Neural cell (in vitro differentiated cells): ENCODE results near the gene MRPL21. TPM values are rescaled to one million over a fixed set of nuclear protein-coding genes. Genes with fewer than 3 reads are reported as not detected.

Source experiments
- H2AFZ ChIP-seq: fragments of 200-600, 300-800 bp; sonication (generic), shearing (Covaris generic); 2 replicates; pipeline ENCODE4 v1.6.0; 2014; ENCODE audit warnings: low read depth, mild to moderate bottlenecking, antibody characterized with exemption, low read length, moderate library complexity
- H3F3A ChIP-seq: fragments of 200-600 bp; shearing (Covaris generic); 2 replicates; pipeline ENCODE4 v1.6.1; 2016; ENCODE audit warnings: mild to moderate bottlenecking, moderate library complexity, mixed read lengths, antibody characterized with exemption, low read length; ENCODE audit not compliant: insufficient read depth, poor library complexity, severe bottlenecking
- H3K27ac ChIP-seq: fragments of 200-600, 300-800 bp; sonication (generic), shearing (Covaris generic); 2 replicates; pipeline ENCODE4 v1.5.1; 2014; ENCODE audit warnings: mild to moderate bottlenecking, low read length, moderate library complexity
- H3K27me3 ChIP-seq: fragments of 300-800, 200-600 bp; sonication (generic), shearing (Covaris generic); 2 replicates; pipeline ENCODE4 v1.6.0; 2014; ENCODE audit warnings: mild to moderate bottlenecking, low read depth, low read length, moderate library complexity; ENCODE audit not compliant: insufficient read depth
- H3K36me3 ChIP-seq: fragments of 300-800, 200-600 bp; sonication (generic), shearing (Covaris generic); 2 replicates; pipeline ENCODE4 v1.5.1; 2014; ENCODE audit warnings: mild to moderate bottlenecking, antibody characterized with exemption, low read length, moderate library complexity; ENCODE audit not compliant: insufficient read depth
- H3K4me2 ChIP-seq: fragments of 300-800, 200-600 bp; sonication (generic), shearing (Covaris generic); 2 replicates; pipeline ENCODE4 v1.6.0; 2014; ENCODE audit warnings: mild to moderate bottlenecking, low read length
- H3K4me3 ChIP-seq: fragments of 300-800, 200-600 bp; sonication (generic), shearing (Covaris generic); 2 replicates; pipeline ENCODE4 v1.5.1; 2014; ENCODE audit warnings: mild to moderate bottlenecking, low read length, moderate library complexity
- H3K79me2 ChIP-seq: fragments of 200-600 bp; shearing (Covaris generic); replicated peaks from 2 replicates; pipeline ENCODE4 v1.6.0; 2014; ENCODE audit warnings: mild to moderate bottlenecking, low read length, moderate library complexity; ENCODE audit not compliant: insufficient read depth
- H3K9ac ChIP-seq: fragments of 300-800, 200-600 bp; sonication (generic), shearing (Covaris generic); 2 replicates; pipeline ENCODE4 v1.6.1; 2016; ENCODE audit warnings: mild to moderate bottlenecking, low read length, mixed read lengths
- H3K9me2 ChIP-seq: fragments of 200-600 bp; shearing (Covaris generic); 2 replicates; pipeline ENCODE4 v1.6.1; 2016; ENCODE audit warnings: mild to moderate bottlenecking, low read length, mixed read lengths; ENCODE audit not compliant: insufficient read depth
- H3K9me3 ChIP-seq: fragments of 200-600, 300-800 bp; sonication (generic), shearing (Covaris generic); 2 replicates; pipeline ENCODE4 v1.6.1; 2016; ENCODE audit warnings: mild to moderate bottlenecking, mixed run types, low read length, moderate library complexity, mixed read lengths
- H4K20me1 ChIP-seq: fragments of 200-600 bp; shearing (Covaris generic); 2 replicates; pipeline ENCODE4 v1.6.1; 2016; ENCODE audit warnings: mild to moderate bottlenecking, mixed run types; ENCODE audit not compliant: insufficient read depth
- EP300 ChIP-seq: fragments of 450-650 bp; conservative IDR thresholded peaks from 2 replicates; pipeline ENCODE4 v1.6.1; 2014; ENCODE audit warnings: antibody characterized with exemption, mild to moderate bottlenecking, moderate library complexity; ENCODE audit not compliant: poor library complexity, severe bottlenecking
- EZH2 ChIP-seq: fragments of 200-600, 300-800 bp; shearing (Covaris generic), sonication (generic); IDR thresholded peaks from 2 replicates; pipeline ENCODE4 v1.6.1; 2014; ENCODE audit warnings: antibody characterized with exemption, low read length, borderline replicate concordance, mild to moderate bottlenecking; ENCODE audit not compliant: insufficient read depth, poor library complexity, severe bottlenecking
- MXI1 ChIP-seq: fragments of 450-650 bp; conservative IDR thresholded peaks from 2 replicates; pipeline ENCODE4 v1.6.1; 2014; ENCODE audit warnings: antibody characterized with exemption, mild to moderate bottlenecking; ENCODE audit not compliant: poor library complexity, severe bottlenecking
- POLR2AphosphoS5 ChIP-seq: IDR thresholded peaks from 2 replicates; pipeline ENCODE4 v1.6.1; 2012
- RAD21 ChIP-seq: fragments of 450-650 bp; conservative IDR thresholded peaks from 2 replicates; pipeline ENCODE4 v1.6.1; 2014; ENCODE audit warnings: antibody characterized with exemption, mild to moderate bottlenecking, moderate library complexity
- SMC3 ChIP-seq: fragments of 450-650 bp; conservative IDR thresholded peaks from 2 replicates; pipeline ENCODE4 v1.6.1; 2014; ENCODE audit warnings: antibody characterized with exemption, mild to moderate bottlenecking, moderate library complexity; ENCODE audit not compliant: poor library complexity
- TAF1 ChIP-seq: IDR thresholded peaks from 2 replicates; pipeline ENCODE4 v1.6.1; 2012; ENCODE audit warnings: low read depth
- polyA plus RNA-seq: library from polyadenylated mRNA; depleted of rRNA; stranded (reverse); fragments of >200 nt; gene quantifications from 2 replicates; pipeline ENCODE4 v1.2.3, GENCODE V29; 2014
- TF ChIP-seq, protein P1 (sequence below): IDR thresholded peaks from 2 replicates; pipeline ENCODE4 v1.6.1; 2012; ENCODE audit warnings: borderline replicate concordance
- TF ChIP-seq, protein P2 (sequence below): fragments of 450-650 bp; IDR thresholded peaks from 2 replicates; pipeline ENCODE4 v1.5.1; 2014; ENCODE audit warnings: antibody characterized with exemption, mild to moderate bottlenecking, moderate library complexity; ENCODE audit not compliant: poor library complexity, severe bottlenecking

MRPL21 gene
- polyA plus RNA-seq, 1 donor from 2014 or later, result 139 TPM

DNA sequence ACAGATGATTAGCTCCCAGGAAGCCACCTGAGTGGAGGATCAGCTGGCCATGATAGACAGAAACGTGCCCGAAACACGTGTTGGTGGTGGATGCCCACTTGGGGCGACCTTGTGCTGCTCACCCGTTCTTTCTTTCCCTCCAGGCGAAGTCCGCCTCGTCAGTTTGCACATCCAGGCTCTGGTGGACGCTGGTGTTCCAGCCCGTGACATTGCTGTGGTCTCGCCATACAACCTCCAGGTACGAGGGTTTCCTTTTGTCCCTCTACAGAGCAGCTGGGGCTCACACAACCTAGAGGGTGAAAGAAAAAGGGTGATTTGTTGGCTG lies 30.7 kb upstream of the MRPL21 start:
- TF ChIP-seq EP300, result no peak
- TF ChIP-seq RAD21, result no peak
- TF ChIP-seq TAF1, result no peak
- TF ChIP-seq, protein P1, sequence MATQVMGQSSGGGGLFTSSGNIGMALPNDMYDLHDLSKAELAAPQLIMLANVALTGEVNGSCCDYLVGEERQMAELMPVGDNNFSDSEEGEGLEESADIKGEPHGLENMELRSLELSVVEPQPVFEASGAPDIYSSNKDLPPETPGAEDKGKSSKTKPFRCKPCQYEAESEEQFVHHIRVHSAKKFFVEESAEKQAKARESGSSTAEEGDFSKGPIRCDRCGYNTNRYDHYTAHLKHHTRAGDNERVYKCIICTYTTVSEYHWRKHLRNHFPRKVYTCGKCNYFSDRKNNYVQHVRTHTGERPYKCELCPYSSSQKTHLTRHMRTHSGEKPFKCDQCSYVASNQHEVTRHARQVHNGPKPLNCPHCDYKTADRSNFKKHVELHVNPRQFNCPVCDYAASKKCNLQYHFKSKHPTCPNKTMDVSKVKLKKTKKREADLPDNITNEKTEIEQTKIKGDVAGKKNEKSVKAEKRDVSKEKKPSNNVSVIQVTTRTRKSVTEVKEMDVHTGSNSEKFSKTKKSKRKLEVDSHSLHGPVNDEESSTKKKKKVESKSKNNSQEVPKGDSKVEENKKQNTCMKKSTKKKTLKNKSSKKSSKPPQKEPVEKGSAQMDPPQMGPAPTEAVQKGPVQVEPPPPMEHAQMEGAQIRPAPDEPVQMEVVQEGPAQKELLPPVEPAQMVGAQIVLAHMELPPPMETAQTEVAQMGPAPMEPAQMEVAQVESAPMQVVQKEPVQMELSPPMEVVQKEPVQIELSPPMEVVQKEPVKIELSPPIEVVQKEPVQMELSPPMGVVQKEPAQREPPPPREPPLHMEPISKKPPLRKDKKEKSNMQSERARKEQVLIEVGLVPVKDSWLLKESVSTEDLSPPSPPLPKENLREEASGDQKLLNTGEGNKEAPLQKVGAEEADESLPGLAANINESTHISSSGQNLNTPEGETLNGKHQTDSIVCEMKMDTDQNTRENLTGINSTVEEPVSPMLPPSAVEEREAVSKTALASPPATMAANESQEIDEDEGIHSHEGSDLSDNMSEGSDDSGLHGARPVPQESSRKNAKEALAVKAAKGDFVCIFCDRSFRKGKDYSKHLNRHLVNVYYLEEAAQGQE, result no peak
- TF ChIP-seq EZH2, result no peak
- no peak for TF ChIP-seq MXI1
- TF ChIP-seq, protein P2, sequence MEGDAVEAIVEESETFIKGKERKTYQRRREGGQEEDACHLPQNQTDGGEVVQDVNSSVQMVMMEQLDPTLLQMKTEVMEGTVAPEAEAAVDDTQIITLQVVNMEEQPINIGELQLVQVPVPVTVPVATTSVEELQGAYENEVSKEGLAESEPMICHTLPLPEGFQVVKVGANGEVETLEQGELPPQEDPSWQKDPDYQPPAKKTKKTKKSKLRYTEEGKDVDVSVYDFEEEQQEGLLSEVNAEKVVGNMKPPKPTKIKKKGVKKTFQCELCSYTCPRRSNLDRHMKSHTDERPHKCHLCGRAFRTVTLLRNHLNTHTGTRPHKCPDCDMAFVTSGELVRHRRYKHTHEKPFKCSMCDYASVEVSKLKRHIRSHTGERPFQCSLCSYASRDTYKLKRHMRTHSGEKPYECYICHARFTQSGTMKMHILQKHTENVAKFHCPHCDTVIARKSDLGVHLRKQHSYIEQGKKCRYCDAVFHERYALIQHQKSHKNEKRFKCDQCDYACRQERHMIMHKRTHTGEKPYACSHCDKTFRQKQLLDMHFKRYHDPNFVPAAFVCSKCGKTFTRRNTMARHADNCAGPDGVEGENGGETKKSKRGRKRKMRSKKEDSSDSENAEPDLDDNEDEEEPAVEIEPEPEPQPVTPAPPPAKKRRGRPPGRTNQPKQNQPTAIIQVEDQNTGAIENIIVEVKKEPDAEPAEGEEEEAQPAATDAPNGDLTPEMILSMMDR, result no peak
- no peak for TF ChIP-seq SMC3
- TF ChIP-seq POLR2AphosphoS5, result no peak
- H3K27me3 ChIP-seq, result no peaks in the 10 kb centered on the region

DNA sequence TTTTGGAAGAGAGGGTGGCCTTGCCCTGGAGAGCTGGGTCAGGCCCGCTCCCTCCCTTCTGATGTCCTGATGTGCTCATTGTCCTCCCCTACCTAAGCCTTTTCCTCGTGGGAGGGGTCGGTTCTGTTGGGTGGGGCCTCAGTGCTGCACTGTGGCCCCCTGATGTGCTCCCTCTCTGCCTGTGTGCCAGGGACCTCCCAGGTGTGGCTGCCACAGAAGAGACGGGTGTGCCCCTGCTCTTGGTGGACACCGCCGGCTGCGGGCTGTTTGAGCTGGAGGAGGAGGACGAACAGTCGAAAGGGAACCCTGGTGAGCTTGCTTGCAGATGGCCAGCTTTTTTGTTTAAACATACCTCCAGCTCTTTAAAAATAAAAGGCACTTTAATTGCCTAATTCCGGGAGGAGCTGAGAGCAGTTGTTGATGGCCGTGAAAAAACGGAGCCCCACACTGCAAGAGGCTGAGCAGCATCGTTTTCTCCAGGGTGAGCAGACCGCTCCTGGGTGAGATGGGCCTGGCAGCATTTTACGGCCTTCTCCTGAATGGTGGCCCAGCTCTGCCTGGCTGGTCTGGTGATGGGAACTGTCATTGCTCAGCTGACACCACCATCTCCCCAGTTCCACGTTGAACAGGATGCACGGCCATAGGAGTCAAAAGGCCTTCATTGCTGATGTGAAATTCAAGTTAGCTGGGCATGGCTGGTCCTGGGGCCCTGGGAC lies 30.1 kb upstream of the MRPL21 start:
- H3K27ac ChIP-seq, result no peak overlapping the region
- no peak overlapping the region for H2AFZ ChIP-seq
- no peaks in the 10 kb centered on the region for H3K36me3 ChIP-seq
- no peaks in the 10 kb centered on the region for H3K9me2 ChIP-seq
- no peak overlapping the region for H3K9ac ChIP-seq
- H4K20me1 ChIP-seq, result no peaks in the 10 kb centered on the region
- no peak for TF ChIP-seq EP300
- no peak for TF ChIP-seq POLR2AphosphoS5
- TF ChIP-seq, protein P1, result no peak
- no peak for TF ChIP-seq RAD21
- TF ChIP-seq TAF1, result no peak
- no peak for TF ChIP-seq MXI1
- no peak for TF ChIP-seq EZH2
- no peak for TF ChIP-seq SMC3
- TF ChIP-seq, protein P2, result no peak
- no peak overlapping the region for H3K4me3 ChIP-seq
- no peaks in the 10 kb centered on the region for H3K9me3 ChIP-seq
- H3K79me2 ChIP-seq, result no peaks in the 10 kb centered on the region
- no peaks in the 10 kb centered on the region for H3F3A ChIP-seq
- H3K27me3 ChIP-seq, result no peaks in the 10 kb centered on the region
- H3K4me2 ChIP-seq, result no peak overlapping the region

More for the DNA sequence above, 30.7 kb upstream of the MRPL21 start:
- no peak overlapping the region for H3K4me2 ChIP-seq
- no peak overlapping the region for H3K4me3 ChIP-seq
- no peaks in the 10 kb centered on the region for H3K36me3 ChIP-seq
- no peaks in the 10 kb centered on the region for H3K9me2 ChIP-seq
- no peaks in the 10 kb centered on the region for H3K9me3 ChIP-seq
- H4K20me1 ChIP-seq, result no peaks in the 10 kb centered on the region
- H3K9ac ChIP-seq, result no peak overlapping the region
- no peaks in the 10 kb centered on the region for H3K79me2 ChIP-seq
- H3F3A ChIP-seq, result no peaks in the 10 kb centered on the region
- H2AFZ ChIP-seq, result no peak overlapping the region
- no peak overlapping the region for H3K27ac ChIP-seq
